Measurements from ENCODE around the gene ARL10. TPM values are rescaled to one million over a fixed set of nuclear protein-coding genes. Genes with fewer than 3 reads are reported as not detected.

ARL10 gene
- total RNA-seq, 6 donors from 2014 or later: 2.7 to 7.8 (median 4.1) TPM

DNA sequence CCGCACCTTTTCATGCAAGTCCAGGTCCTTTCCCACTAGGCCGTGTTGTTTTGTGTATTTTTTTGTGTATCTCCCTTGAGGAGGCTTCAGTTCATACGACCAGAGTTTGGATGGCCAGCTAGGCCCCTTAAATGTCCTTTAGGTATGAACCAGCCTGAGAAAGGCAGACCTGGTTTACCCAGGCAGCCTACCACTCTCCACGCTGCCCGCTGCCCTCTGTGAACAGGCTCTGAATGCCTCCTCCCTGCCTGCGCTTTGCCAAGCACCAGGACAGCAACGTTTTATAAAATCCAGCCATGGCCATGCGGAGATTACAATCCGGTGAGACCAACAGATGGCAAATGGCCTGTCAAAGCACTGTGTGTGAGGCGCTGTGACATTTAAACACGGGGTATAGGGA, 51.7 kb downstream of the ARL10 start:
- peak overlapping the region in 3 of 4 donors; percentile 81 to 99 (median 85) for H3K4me3 ChIP-seq
- H3K36me3 ChIP-seq: no peaks in the 10 kb centered on the region
- H3K27ac ChIP-seq: peak overlapping the region; percentile 93 to 95 (median 94)
- ATAC-seq (ENCODE audit: low FRiP score in 2 of 2) (no peak), DNase-seq (no peak)
- H3K4me1 ChIP-seq: peaks cover 32 to 45% (median 40%) of the 10 kb centered on the region in 4 donors
- TF ChIP-seq POLR2A (IDR thresholded peaks at IDR 0.05) (no peak), EP300 (IDR thresholded peaks at IDR 0.05) (no peak), POLR2AphosphoS5 (IDR thresholded peaks at IDR 0.05) (no peak)
- TF ChIP-seq, protein P1, sequence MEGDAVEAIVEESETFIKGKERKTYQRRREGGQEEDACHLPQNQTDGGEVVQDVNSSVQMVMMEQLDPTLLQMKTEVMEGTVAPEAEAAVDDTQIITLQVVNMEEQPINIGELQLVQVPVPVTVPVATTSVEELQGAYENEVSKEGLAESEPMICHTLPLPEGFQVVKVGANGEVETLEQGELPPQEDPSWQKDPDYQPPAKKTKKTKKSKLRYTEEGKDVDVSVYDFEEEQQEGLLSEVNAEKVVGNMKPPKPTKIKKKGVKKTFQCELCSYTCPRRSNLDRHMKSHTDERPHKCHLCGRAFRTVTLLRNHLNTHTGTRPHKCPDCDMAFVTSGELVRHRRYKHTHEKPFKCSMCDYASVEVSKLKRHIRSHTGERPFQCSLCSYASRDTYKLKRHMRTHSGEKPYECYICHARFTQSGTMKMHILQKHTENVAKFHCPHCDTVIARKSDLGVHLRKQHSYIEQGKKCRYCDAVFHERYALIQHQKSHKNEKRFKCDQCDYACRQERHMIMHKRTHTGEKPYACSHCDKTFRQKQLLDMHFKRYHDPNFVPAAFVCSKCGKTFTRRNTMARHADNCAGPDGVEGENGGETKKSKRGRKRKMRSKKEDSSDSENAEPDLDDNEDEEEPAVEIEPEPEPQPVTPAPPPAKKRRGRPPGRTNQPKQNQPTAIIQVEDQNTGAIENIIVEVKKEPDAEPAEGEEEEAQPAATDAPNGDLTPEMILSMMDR (IDR thresholded peaks at IDR 0.05): no peak
- no peaks in the 10 kb centered on the region for H3K27me3 ChIP-seq
- H3K9me3 ChIP-seq: no peaks in the 10 kb centered on the region
- 79% methylated on average over 11 of the region's 11 CpGs for WGBS, 2 donors

DNA sequence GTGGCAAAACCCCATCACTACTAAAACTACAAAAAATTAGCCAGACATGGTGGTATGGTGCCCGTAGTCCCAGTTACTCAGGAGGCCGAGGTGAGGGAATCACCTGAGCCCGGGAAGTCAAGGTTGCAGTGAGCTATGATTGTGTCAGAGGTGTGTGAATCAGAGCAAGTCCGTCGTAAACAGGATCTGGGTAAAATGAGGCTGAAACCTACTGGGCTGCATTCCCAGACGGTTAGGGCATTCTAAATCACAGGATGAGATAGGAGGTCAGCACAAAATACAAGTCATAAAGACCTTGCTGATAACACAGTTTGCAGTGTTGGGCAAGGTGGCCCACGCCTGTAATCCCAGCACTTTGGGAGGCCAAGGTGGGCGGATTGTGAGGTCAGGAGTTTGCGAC, 53.0 kb downstream of the ARL10 start:
- Histone ChIP-seq H3K27me3 (no peaks in the 10 kb centered on the region), H3K36me3 (no peaks in the 10 kb centered on the region), H3K27ac (no peak overlapping the region), H3K4me3 (no peak overlapping the region), H3K4me1 (peaks cover 27 to 34% (median 31%) of the 10 kb centered on the region in 4 donors), H3K9me3 (no peaks in the 10 kb centered on the region)
- WGBS, 2 donors: 88 to 89% methylated on average over 9 of the region's 9 CpGs
- no peak for TF ChIP-seq POLR2AphosphoS5 (IDR thresholded peaks at IDR 0.05)
- TF ChIP-seq EP300 (IDR thresholded peaks at IDR 0.05): no peak
- TF ChIP-seq, protein P1 (IDR thresholded peaks at IDR 0.05): no peak
- no peak for TF ChIP-seq POLR2A (IDR thresholded peaks at IDR 0.05)
- ATAC-seq (ENCODE audit: low FRiP score in 2 of 2): no peak
- DNase-seq: no peak

DNA sequence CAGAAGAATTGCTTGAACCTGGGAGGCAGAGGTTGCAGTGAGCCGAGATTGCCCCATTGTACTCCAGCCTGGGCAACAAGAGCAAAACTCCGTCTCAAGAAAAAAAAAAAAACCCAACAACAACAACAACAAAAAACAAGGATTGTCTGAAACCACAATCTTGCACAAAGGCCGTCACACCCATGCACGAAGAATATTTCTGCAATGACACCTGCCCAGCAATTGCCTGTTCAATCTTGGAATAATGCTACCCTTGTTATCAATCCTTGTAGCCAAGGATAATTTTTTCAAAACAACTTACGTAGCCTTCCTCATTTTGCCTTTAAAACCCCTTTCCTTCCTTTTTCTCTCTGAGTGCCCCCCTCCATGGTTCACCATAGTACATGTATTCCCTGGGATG, 54.8 kb downstream of the ARL10 start:
- TF ChIP-seq POLR2A (IDR thresholded peaks at IDR 0.05): no peak
- TF ChIP-seq, protein P1 (IDR thresholded peaks at IDR 0.05): no peak
- 80 to 86% methylated on average over 5 of the region's 5 CpGs for WGBS, 2 donors

DNA sequence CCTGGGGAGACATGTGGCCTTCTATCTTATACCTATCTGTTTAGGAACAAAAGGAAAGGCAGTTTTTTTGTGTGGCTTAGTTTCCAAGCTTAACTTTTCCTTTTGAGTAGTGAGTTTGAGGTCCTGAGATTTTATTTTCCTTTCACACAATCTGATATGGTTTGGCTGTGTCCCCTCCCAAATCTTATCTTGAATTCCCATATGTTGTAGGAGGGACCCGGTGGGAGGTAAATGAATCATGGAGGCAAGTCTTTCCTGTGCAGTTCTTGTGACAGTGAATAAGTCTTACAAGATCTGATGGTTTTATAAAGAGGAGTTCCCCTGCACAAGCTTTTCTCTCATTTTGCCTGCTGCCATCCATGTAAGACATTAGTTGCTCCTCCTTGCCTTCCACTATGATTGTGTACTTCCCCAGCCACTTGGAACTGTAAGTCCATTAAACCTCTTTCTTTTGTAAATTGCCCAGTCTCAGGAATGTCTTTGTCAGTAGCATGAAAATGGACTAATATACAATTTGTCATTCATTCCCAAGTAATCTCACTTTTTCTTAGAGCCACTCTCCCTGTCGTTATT, 55.8 kb downstream of the ARL10 start:
- DNase-seq (no peak), ATAC-seq (ENCODE audit: low FRiP score in 2 of 2) (no peak)
- H3K27ac ChIP-seq: no peak overlapping the region
- TF ChIP-seq POLR2AphosphoS5 (IDR thresholded peaks at IDR 0.05) (no peak), POLR2A (IDR thresholded peaks at IDR 0.05) (no peak), EP300 (IDR thresholded peaks at IDR 0.05) (no peak)
- TF ChIP-seq, protein P1 (IDR thresholded peaks at IDR 0.05): no peak
- no peaks in the 10 kb centered on the region for H3K27me3 ChIP-seq
- 68% methylated on average over 2 of the region's 2 CpGs for WGBS, 2 donors
- no peaks in the 10 kb centered on the region for H3K36me3 ChIP-seq
- H3K9me3 ChIP-seq: no peaks in the 10 kb centered on the region
- H3K4me3 ChIP-seq: no peak overlapping the region
- peaks cover 6 to 8% (median 7%) of the 10 kb centered on the region in 4 donors for H3K4me1 ChIP-seq

More for the DNA sequence above, 54.8 kb downstream of the ARL10 start:
- no peak overlapping the region for H3K4me3 ChIP-seq
- no peak overlapping the region for H3K27ac ChIP-seq
- H3K36me3 ChIP-seq: no peaks in the 10 kb centered on the region
- no peaks in the 10 kb centered on the region for H3K27me3 ChIP-seq
- DNase-seq (no peak), ATAC-seq (ENCODE audit: low FRiP score in 2 of 2) (no peak)
- H3K4me1 ChIP-seq: peaks cover 11 to 15% (median 13%) of the 10 kb centered on the region in 4 donors
- no peaks in the 10 kb centered on the region for H3K9me3 ChIP-seq

DNA sequence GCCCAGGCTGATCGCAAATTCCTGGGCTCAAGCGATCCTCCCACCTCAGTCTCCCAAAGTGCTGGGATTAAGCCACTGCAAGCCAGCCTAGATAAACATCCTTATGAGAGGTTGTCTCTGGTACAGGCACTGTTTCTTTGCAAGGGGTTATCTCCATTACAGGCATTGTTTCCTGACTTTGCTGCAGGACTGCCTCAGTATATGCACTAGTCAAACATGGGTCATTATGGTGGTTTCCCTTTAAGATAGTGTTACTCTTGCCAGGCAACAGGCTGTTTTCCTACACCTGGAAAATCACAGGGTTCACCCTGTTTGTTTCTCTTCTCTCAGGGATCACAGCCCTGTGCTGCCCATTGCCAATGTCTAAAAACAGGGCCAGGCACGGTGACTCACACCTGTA, 58.9 kb downstream of the ARL10 start:
- WGBS, 2 donors: 83 to 88% methylated on average over 3 of the region's 3 CpGs
- TF ChIP-seq EP300 (IDR thresholded peaks at IDR 0.05) (no peak), POLR2A (IDR thresholded peaks at IDR 0.05) (no peak), POLR2AphosphoS5 (IDR thresholded peaks at IDR 0.05) (no peak)
- TF ChIP-seq, protein P1 (IDR thresholded peaks at IDR 0.05): no peak

More for the DNA sequence above, 58.9 kb downstream of the ARL10 start:
- no peak for DNase-seq
- no peak overlapping the region for H3K4me3 ChIP-seq
- no peaks in the 10 kb centered on the region for H3K9me3 ChIP-seq
- H3K27me3 ChIP-seq: no peaks in the 10 kb centered on the region
- no peak overlapping the region for H3K27ac ChIP-seq
- no peaks in the 10 kb centered on the region for H3K36me3 ChIP-seq
- H3K4me1 ChIP-seq: no peaks in the 10 kb centered on the region
- ATAC-seq (ENCODE audit: low FRiP score in 2 of 2): no peak
